ENCODE results near the gene TTC9.

The TTC9 gene

GRCh38 chr14:70641548-70642302 is at the start of gene TTC9:
TTC9 (plus strand) TSS chr14:70641916; CDS start chr14:70642130, 214 bp downstream.
- peak within 1 kb of the TSS; percentile 81 for H3K27ac ChIP-seq
- DNase-seq = peak; percentile 57

GRCh38 chr14:70594461-70594860 is 47.3 kb upstream of the TTC9 start:
- Histone ChIP-seq H3K27ac (no peak overlapping the region), H3K4me3 (ENCODE audit: low read depth, low read length) (no peak overlapping the region), H3K27me3 (ENCODE audit: insufficient read depth, low read depth, severe bottlenecking) (no peaks in the 10 kb centered on the region), H3K36me3 (peaks cover 78% of the 10 kb centered on the region), H3K9me3 (ENCODE audit: severe bottlenecking) (no peaks in the 10 kb centered on the region)
- no peak for DNase-seq
- TF ChIP-seq CTCF (IDR thresholded peaks at IDR 0.05; ENCODE audit: low read depth, low read length) = no peak

More at GRCh38 chr14:70641548-70642302, at the start of gene TTC9:
- Histone ChIP-seq H3K9me3 (ENCODE audit: severe bottlenecking) (peaks cover 3% of the 10 kb centered on the region), H3K4me3 (ENCODE audit: low read depth, low read length) (peak within 1 kb of the TSS; percentile 82), H3K27me3 (ENCODE audit: insufficient read depth, low read depth, severe bottlenecking) (no peaks in the 10 kb centered on the region), H3K36me3 (no peaks in the 10 kb centered on the region; the same call in 1 of the 2 replicates)
- TF ChIP-seq CTCF (IDR thresholded peaks at IDR 0.05; ENCODE audit: low read depth, low read length) = no peak

- H3K4me3 ChIP-seq (ENCODE audit: low read depth, low read length) = no peak overlapping the region
- H3K9me3 ChIP-seq (ENCODE audit: severe bottlenecking) = no peaks in the 10 kb centered on the region
- no peak for DNase-seq
- peaks cover 66% of the 10 kb centered on the region for H3K36me3 ChIP-seq
- no peaks in the 10 kb centered on the region for H3K27me3 ChIP-seq (ENCODE audit: insufficient read depth, low read depth, severe bottlenecking)
- TF ChIP-seq CTCF (IDR thresholded peaks at IDR 0.05; ENCODE audit: low read depth, low read length) = no peak
- H3K27ac ChIP-seq = no peak overlapping the region
Observed at GRCh38 chr14:70595443-70596185, 46.1 kb upstream of the TTC9 start.

- Histone ChIP-seq H3K36me3 (peaks cover 48% of the 10 kb centered on the region), H3K4me3 (ENCODE audit: low read depth, low read length) (no peak overlapping the region), H3K27ac (no peak overlapping the region), H3K27me3 (ENCODE audit: insufficient read depth, low read depth, severe bottlenecking) (no peaks in the 10 kb centered on the region), H3K9me3 (ENCODE audit: severe bottlenecking) (no peaks in the 10 kb centered on the region)
- no peak for DNase-seq
- TF ChIP-seq CTCF (IDR thresholded peaks at IDR 0.05; ENCODE audit: low read depth, low read length) = no peak
Observed at GRCh38 chr14:70597731-70598130, 44.0 kb upstream of the TTC9 start.

- peaks cover 34% of the 10 kb centered on the region for H3K36me3 ChIP-seq
- no peak for DNase-seq
- H3K4me3 ChIP-seq (ENCODE audit: low read depth, low read length) = peak overlapping the region; percentile 87
- no peaks in the 10 kb centered on the region for H3K9me3 ChIP-seq (ENCODE audit: severe bottlenecking)
- no peaks in the 10 kb centered on the region for H3K27me3 ChIP-seq (ENCODE audit: insufficient read depth, low read depth, severe bottlenecking)
- no peak for TF ChIP-seq CTCF (IDR thresholded peaks at IDR 0.05; ENCODE audit: low read depth, low read length)
- no peak overlapping the region for H3K27ac ChIP-seq
Observed at GRCh38 chr14:70599345-70599744, 42.4 kb upstream of the TTC9 start.
